Measurements from ENCODE around the gene ATP9A. TPM values are rescaled to one million over a fixed set of nuclear protein-coding genes. Genes with fewer than 3 reads are reported as not detected.

The ATP9A gene
- total RNA-seq, 3 donors from 2014 or later, result 54.0 to 102 (median 59.4) TPM

DNA sequence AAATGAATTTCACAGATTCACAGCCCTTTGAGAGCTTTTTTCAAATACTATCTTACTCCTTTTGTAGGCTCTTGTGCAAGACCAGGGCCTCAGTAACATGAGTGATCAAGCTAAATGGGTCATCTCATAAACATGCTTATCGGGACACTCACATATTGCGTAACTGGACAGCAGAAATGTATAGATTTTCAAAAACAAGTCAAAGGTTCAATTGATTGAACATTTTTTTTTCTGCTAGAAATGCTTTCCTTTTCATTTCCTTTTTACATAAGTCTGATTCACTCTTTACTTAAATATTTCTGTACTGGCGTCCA, 42.8 kb upstream of the ATP9A start:
- intact Hi-C loops (cut with DNase I, micrococcal nuclease), result no loop called here
- H3K4me1 ChIP-seq (ENCODE audit: low read depth), result no peaks in the 10 kb centered on the region
- H3K9me3 ChIP-seq, result no peaks in the 10 kb centered on the region
- no peaks in the 10 kb centered on the region for H3K36me3 ChIP-seq (ENCODE audit: low read depth)
- DNase-seq (no peak), ATAC-seq (no peak)
- no peak overlapping the region for H3K4me3 ChIP-seq
- TF ChIP-seq, protein P1, sequence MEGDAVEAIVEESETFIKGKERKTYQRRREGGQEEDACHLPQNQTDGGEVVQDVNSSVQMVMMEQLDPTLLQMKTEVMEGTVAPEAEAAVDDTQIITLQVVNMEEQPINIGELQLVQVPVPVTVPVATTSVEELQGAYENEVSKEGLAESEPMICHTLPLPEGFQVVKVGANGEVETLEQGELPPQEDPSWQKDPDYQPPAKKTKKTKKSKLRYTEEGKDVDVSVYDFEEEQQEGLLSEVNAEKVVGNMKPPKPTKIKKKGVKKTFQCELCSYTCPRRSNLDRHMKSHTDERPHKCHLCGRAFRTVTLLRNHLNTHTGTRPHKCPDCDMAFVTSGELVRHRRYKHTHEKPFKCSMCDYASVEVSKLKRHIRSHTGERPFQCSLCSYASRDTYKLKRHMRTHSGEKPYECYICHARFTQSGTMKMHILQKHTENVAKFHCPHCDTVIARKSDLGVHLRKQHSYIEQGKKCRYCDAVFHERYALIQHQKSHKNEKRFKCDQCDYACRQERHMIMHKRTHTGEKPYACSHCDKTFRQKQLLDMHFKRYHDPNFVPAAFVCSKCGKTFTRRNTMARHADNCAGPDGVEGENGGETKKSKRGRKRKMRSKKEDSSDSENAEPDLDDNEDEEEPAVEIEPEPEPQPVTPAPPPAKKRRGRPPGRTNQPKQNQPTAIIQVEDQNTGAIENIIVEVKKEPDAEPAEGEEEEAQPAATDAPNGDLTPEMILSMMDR (IDR thresholded peaks at IDR 0.05), result no peak

DNA sequence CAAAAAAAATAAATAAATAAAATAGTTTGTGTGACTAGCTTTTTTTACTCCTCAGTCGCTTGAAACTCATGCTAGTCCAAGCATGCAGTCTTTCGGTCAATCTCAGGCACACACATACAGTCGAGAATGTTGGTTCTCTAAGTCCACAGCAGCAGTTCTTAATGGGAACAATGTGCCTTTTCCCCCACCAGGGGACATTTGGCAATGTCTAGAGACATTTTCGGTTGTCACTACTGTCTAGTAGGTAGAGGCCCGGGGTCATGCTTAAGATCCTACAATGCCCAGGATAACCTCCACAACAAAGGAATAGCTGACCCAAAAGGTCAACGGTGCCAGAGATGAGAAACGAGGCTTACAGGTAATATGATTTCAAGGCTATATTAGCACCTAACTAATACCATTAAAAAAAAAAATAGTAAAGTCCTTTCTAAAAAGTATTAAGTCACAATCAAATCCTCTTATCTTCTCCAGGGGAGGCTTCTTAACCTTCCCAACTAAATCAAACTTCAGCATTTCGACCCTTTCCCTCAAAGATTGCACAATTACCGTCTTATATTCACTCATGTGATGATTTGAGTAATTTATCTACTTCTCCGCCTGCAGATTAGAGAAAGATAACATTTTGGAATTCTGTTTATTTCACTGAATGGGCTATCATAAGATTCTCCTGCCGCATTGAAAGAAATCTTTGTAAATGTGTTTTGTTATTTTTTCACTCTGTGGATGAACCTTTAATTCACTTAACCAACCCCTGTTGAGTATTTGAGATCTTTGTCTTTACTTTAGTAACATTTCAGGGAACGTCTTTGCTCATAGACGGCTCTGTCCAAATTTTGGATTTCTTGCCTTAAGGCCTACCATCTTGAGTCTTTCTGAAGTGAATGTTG, 42.2 kb upstream of the ATP9A start:
- DNase-seq (no peak), ATAC-seq (no peak)
- Histone ChIP-seq H3K4me3 (no peak overlapping the region), H3K4me1 (ENCODE audit: low read depth) (no peaks in the 10 kb centered on the region), H3K36me3 (ENCODE audit: low read depth) (no peaks in the 10 kb centered on the region), H3K9me3 (no peaks in the 10 kb centered on the region)
- TF ChIP-seq, protein P1 (IDR thresholded peaks at IDR 0.05), result no peak
- intact Hi-C loops (cut with DNase I, micrococcal nuclease), result no loop called here

DNA sequence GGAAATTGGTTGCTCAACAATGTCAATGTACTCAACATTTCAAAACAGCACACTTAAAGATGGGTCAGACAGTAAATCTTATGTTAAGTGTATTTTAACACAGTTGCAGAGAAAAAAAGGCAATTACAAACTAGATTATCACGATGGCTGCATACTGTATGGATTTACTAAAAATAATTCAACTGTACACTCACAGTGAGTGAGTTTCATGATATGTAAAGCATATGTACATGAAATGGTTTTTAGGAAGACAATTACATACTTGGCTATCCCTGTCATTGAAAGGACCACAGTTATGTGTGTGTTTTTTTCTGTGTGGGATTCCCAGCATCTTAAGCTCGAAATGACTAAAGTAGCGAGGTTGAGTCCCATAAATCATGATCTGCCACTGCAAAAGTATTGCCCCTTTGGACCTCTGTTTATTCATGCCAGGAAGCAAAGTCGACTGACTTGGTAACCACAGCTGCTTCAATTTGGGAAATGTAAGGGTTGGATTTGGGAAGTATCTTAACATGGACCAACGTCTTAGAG, 39.6 kb upstream of the ATP9A start:
- Histone ChIP-seq H3K9me3 (no peaks in the 10 kb centered on the region), H3K36me3 (ENCODE audit: low read depth) (no peaks in the 10 kb centered on the region), H3K4me3 (no peak overlapping the region), H3K4me1 (ENCODE audit: low read depth) (no peaks in the 10 kb centered on the region)
- no peak for DNase-seq
- TF ChIP-seq, protein P1 (IDR thresholded peaks at IDR 0.05), result no peak
- intact Hi-C loops (cut with DNase I, micrococcal nuclease), result loop anchor here in 1 of 2 donors (10.0 kb wide), 1 partner anchor 433 kb away; no protein-coding TSS in a partner anchor
- no peak for ATAC-seq

DNA sequence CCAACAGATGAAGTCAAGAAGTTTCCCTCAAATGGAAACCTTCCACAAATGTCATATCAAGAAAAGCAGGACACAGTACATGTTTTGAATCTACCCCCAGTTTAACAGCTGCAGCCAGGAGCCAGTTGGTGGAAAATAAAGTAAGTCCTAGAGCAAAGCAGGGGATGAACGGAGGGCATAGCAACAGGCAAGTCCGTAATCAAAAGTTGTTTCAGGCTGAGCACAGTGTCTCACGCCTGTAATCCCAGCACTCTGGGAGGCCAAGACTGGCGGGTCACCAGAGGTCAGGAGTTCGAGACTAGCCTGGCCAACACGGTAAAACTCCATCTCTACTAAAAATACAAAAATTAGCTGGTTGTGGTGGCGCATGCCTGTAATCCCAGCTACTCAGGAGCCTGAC, 36.6 kb upstream of the ATP9A start:
- Histone ChIP-seq H3K4me3 (no peak overlapping the region), H3K9me3 (no peaks in the 10 kb centered on the region), H3K36me3 (ENCODE audit: low read depth) (no peaks in the 10 kb centered on the region), H3K4me1 (ENCODE audit: low read depth) (peaks cover 10% of the 10 kb centered on the region)
- DNase-seq, result no peak
- no peak for ATAC-seq
- TF ChIP-seq, protein P1 (IDR thresholded peaks at IDR 0.05), result no peak
- intact Hi-C loops (cut with DNase I, micrococcal nuclease), result loop anchor here in 1 of 2 donors (10.0 kb wide), 1 partner anchor 430 kb away; no protein-coding TSS in a partner anchor

DNA sequence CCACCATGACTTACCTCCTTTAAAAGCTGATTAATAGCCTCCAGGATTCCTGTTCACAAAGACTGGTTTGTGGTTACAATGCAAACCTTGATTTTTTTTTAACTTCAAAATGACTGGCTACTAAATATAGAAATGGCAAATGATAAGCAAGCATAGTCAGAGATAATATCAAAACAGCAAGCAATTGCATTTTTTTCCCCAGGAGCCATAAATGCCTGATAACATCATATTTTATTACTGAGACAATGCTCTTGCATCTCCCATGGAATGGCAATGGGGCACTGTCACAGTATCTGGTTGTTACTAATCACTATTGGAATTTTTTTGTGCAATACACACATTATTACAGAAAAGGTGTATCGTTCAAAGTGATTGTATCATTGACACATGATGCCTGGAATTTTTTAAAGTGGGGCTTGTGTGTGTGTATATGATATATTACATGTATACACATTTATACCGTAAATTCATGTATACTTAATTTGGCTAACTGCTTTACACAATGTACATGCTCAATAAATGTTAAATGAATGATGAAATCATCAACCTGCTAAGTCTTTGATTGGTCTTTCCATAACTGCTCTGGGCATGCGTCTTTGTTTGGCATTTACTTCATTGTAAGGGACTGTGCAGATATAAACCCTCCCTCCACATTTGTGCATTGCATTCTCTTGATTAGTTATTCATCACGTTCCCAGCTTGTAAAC, 35.1 kb upstream of the ATP9A start:
- intact Hi-C loops (cut with DNase I, micrococcal nuclease), result loop anchor here in 1 of 2 donors (10.0 kb wide), 1 partner anchor 428 kb away; no protein-coding TSS in a partner anchor
- H3K4me3 ChIP-seq, result no peak overlapping the region
- no peak for ATAC-seq

More for the DNA sequence above, 35.1 kb upstream of the ATP9A start:
- no peaks in the 10 kb centered on the region for H3K9me3 ChIP-seq
- DNase-seq, result no peak
- TF ChIP-seq, protein P1 (IDR thresholded peaks at IDR 0.05), result no peak
- peaks cover 10% of the 10 kb centered on the region for H3K4me1 ChIP-seq (ENCODE audit: low read depth)
- H3K36me3 ChIP-seq (ENCODE audit: low read depth), result no peaks in the 10 kb centered on the region
